Prostate gland (tissue), 2 donors: ENCODE data around the gene SLC25A1. TPM values are rescaled to one million over a fixed set of nuclear protein-coding genes. Genes with fewer than 3 reads are reported as not detected.

ENCODE experiments used
- DNase-seq: peaks from one replicate; pipeline ENCODE4 v3.0.0-alpha.2; 2019; ENCODE audit warnings: low spot score
- H3K27ac ChIP-seq, 2 donors: fragments of 200-600 bp; sonication (generic); 2 replicates each; pipeline ENCODE4 v1.5.1; 2017 to 2019
- H3K27me3 ChIP-seq: fragments of 200-600 bp; sonication (generic); replicated peaks from 2 replicates; pipeline ENCODE4 v1.5.1; 2019; ENCODE audit not compliant: insufficient read depth
- H3K36me3 ChIP-seq, 2 donors: fragments of 200-600 bp; sonication (generic); 1 replicate in 1 of 2; 2 replicates in 1 of 2; pipeline versions ENCODE4 v1.5.1 to v1.8.1; 2017 to 2019
- H3K4me1 ChIP-seq: fragments of 200-600 bp; sonication (generic); replicated peaks from 2 replicates; pipeline ENCODE4 v1.5.1; 2019
- H3K4me3 ChIP-seq, 2 donors: fragments of 200-600 bp; sonication (generic); 2 replicates each; pipeline ENCODE4 v1.5.1; 2017 to 2019
- H3K9me3 ChIP-seq: fragments of 200-600 bp; sonication (generic); 2 replicates; pipeline ENCODE4 v1.5.1; 2017
- POLR2A ChIP-seq: fragments of 450-650 bp; IDR thresholded peaks from one replicate; pipeline ENCODE4 v1.6.1; 2016; ENCODE audit warnings: antibody characterized with exemption, mild to moderate bottlenecking
- POLR2AphosphoS5 ChIP-seq: sonication (generic); formaldehyde crosslinking; IDR thresholded peaks from one replicate; pipeline ENCODE4 v1.6.1; 2017; ENCODE audit warnings: antibody characterized with exemption
- WGBS: methylation state at CpG from one replicate; pipeline ENCODE4 v1.1.5; 2018; 5-methylcytosine and 5-hydroxymethylcytosine counted together
- intact Hi-C: fragments of 100-400 bp; cut with DNase I; formaldehyde crosslinking; loops from one replicate; pipeline ENCODE4 v1.14.2; 2022
- total RNA-seq, 2 donors: library from RNA; depleted of rRNA; stranded (reverse); fragments of >200 nt; gene quantifications; one replicate each; pipeline ENCODE4 v1.1.0, GENCODE V29; 2016
- TF ChIP-seq, protein P1 (sequence below), 4 experiments: fragments of 200-600 bp in 2 of 4; fragments of 450-650 bp in 2 of 4; sonication (generic) in 2 of 4; IDR thresholded peaks; 1 replicate in 3 of 4; 2 replicates in 1 of 4; pipeline ENCODE4 v1.5.1; 2016 to 2019; ENCODE audit warnings: antibody characterized with exemption in 4 of 4, mild to moderate bottlenecking in 2 of 4, moderate library complexity in 2 of 4

The SLC25A1 gene
- total RNA-seq, 2 donors from 2014 or later, result 79.1 to 113 TPM

DNA sequence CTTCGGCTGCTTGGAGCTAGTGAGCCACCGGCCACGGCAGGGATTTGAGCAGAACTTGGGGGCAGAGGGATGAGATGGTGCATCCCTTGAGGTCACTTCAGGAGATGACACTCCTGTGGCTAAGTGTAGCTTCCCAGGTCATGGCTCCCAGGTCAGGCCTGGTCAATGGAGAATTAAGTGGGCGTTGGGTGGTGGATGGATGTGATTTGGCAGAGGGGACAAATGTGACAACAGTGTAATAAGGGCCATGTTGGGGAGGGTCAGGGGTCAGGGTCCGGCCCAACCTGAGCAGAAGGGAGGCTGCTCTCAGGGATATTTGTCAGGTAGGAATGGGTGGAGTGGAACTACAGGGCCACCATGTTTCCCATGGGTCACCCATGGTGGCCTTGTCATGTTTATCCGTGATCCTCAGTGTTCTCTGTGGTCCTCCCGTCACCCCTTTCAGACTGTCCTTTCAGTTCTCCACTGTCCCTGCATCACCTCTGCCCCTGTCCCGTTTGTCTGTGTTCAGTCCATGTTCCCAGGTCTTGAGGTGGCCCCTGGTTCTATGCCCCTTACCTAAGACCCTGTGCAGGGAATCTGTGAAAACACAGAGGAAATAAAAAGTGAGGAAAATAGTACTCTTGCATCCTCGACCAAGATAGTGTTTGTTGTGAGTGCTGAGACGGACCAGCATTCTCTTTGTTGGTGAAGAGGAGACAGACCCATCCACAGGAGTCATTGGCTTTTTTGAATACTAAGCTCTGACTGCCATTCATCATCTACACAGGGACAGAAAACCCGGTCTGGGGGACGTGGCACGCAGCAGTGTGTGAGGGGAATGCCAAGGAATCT is 6.1 kb downstream of the SLC25A1 start:
- no peak for DNase-seq
- Histone ChIP-seq H3K9me3 (no peaks in the 10 kb centered on the region), H3K27me3 (peaks cover 2% of the 10 kb centered on the region), H3K36me3 (no peaks in the 10 kb centered on the region), H3K4me3 (peak overlapping the region; percentile 66 to 94), H3K27ac (peak overlapping the region; percentile 70 to 78), H3K4me1 (peaks cover 17% of the 10 kb centered on the region)
- WGBS, result 39% methylated on average over 13 of the region's 13 CpGs
- intact Hi-C loops, result no loop called here
- TF ChIP-seq POLR2AphosphoS5, result no peak
- TF ChIP-seq, protein P1, sequence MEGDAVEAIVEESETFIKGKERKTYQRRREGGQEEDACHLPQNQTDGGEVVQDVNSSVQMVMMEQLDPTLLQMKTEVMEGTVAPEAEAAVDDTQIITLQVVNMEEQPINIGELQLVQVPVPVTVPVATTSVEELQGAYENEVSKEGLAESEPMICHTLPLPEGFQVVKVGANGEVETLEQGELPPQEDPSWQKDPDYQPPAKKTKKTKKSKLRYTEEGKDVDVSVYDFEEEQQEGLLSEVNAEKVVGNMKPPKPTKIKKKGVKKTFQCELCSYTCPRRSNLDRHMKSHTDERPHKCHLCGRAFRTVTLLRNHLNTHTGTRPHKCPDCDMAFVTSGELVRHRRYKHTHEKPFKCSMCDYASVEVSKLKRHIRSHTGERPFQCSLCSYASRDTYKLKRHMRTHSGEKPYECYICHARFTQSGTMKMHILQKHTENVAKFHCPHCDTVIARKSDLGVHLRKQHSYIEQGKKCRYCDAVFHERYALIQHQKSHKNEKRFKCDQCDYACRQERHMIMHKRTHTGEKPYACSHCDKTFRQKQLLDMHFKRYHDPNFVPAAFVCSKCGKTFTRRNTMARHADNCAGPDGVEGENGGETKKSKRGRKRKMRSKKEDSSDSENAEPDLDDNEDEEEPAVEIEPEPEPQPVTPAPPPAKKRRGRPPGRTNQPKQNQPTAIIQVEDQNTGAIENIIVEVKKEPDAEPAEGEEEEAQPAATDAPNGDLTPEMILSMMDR (IDR thresholded peaks at IDR 0.05), result no peak
- TF ChIP-seq POLR2A, result no peak

DNA sequence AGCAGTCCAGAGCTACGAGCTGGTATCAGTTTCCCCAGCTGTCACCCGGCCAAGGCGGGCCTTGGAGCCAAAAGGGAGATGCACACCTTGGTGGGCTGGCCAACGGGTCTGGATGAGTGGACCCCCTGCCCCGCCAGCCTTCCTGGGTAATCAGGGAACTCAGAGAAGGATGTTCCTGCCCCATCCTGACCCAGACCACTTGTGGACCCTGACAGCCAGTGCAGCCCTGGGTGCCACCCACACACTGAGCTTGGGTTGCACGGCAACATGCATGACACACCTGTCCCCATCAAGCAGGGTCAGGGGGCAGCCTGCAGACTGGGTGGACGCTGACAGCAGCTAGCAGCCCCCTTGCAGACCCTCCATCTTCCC is 8.6 kb downstream of the SLC25A1 start:
- Histone ChIP-seq H3K27me3 (peaks cover 2% of the 10 kb centered on the region), H3K4me1 (peaks cover 7% of the 10 kb centered on the region), H3K9me3 (no peaks in the 10 kb centered on the region), H3K4me3 (no peak overlapping the region), H3K27ac (no peak overlapping the region), H3K36me3 (no peaks in the 10 kb centered on the region)
- no peak for DNase-seq
- intact Hi-C loops, result no loop called here
- TF ChIP-seq POLR2AphosphoS5 (no peak), POLR2A (no peak)
- TF ChIP-seq, protein P1 (IDR thresholded peaks at IDR 0.05), result no peak
- 53% methylated on average over 7 of the region's 7 CpGs for WGBS

DNA sequence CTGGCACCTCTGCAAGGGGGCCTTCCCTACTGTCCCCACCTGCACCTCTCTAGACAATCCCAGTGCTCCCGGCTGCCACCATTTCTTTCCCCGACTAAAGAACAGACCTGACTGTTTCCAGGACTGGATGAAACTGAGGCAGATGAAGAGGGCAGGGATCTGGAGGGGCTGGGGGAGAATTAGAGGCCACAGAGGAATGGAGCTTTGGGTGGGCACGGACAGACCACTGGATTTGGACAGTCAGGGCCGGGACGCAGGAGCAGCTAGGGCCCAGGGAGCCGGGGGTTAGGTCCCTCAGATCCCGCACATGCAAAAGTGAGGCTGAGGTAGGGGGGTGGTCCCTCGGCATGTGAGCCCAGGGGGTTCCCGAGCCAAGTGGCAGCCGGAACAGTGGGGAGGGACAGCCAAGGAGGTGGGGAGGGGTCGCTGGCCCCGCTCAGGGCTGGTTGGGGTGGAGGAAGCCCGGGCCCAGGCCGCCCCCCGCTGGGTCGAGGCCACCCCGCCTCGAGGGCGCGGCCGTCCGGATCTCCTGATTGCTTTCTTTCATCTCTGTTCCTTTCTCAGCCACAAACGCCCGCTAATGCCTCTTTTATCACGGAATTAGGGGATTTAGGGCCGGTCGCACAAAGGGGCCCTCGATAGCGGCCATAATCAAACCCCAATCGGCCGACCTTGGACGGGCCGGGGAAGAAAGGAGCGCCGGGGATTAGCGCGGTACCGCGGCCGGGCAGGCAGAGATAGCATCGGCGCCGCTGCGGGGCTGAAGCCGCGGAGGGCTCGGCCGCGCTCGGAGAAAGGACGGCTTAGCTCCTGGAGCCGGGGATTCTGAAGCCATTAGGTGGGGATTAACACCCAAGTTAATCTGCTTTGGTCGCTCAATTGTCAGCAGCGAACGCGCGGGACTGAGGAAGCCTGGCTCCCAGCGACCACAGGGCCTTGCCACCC is 9.3 kb downstream of the SLC25A1 start:
- DNase-seq, result no peak
- Histone ChIP-seq H3K27me3 (peaks cover 2% of the 10 kb centered on the region), H3K4me3 (no peak overlapping the region), H3K4me1 (peaks cover 7% of the 10 kb centered on the region), H3K27ac (no peak overlapping the region), H3K36me3 (no peaks in the 10 kb centered on the region), H3K9me3 (no peaks in the 10 kb centered on the region)
- 4% methylated on average over 58 of the region's 58 CpGs for WGBS
- no peak for TF ChIP-seq POLR2AphosphoS5
- TF ChIP-seq, protein P1 (IDR thresholded peaks at IDR 0.05), result no peak
- no peak for TF ChIP-seq POLR2A
- intact Hi-C loops, result no loop called here

DNA sequence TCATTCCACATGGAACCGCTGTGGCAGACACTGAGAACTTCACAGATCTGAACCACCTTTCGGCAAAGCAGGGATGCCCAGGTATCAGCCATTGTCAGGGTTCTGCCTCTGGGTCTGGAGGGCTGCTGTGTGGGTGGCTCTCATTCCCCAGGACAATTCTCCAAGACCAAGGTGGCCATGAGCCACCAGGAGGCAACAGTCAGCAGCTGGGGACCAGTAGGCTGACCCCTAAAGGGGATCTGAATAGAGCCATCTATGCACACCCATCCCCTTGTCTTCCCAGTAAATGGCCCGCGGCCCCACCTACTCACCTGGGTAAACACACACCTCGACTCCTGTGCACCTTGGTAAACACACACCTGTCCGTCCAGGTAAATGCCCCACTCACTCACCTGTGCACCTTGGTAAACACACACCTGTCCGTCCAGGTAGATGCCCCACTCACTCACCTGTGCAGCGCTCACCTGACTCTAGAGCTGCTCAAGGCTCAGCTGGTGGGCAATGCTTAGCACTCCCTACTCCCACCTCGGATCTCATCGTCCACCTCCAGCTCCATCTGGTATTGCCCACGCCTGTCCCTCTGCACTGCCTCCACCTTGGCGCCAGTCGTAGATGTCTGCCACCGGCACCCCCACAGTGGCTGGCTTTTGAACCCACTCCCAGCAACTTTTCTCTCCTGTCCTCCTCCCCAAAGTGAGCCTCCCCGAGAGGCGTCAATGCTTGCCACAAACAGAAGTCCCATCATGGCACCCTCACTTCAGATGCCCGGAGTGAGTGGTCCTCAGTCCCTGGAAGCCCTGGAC is 10.2 kb downstream of the SLC25A1 start:
- Histone ChIP-seq H3K4me3 (no peak overlapping the region), H3K4me1 (peaks cover 7% of the 10 kb centered on the region), H3K36me3 (no peaks in the 10 kb centered on the region), H3K9me3 (no peaks in the 10 kb centered on the region), H3K27me3 (peaks cover 2% of the 10 kb centered on the region), H3K27ac (no peak overlapping the region)
- 48% methylated on average over 17 of the region's 17 CpGs for WGBS
- TF ChIP-seq, protein P1 (IDR thresholded peaks at IDR 0.05), result no peak
- TF ChIP-seq POLR2AphosphoS5 (no peak), POLR2A (no peak)
- no peak for DNase-seq
- intact Hi-C loops, result no loop called here
